Spleen (tissue), 7 donors: ENCODE results near the gene TRAF1.

ENCODE experiments used
- POLR2A ChIP-seq, 3 donors: fragments of 450-650 bp; IDR thresholded peaks; one replicate each; pipeline ENCODE4 v1.5.1; 2017; ENCODE audit warnings: antibody characterized with exemption in 3 of 3, mild to moderate bottlenecking in 1 of 3
- POLR2AphosphoS5 ChIP-seq, 3 donors: sonication (generic); formaldehyde crosslinking; IDR thresholded peaks; one replicate each; pipeline ENCODE4 v1.5.1; 2017; ENCODE audit warnings: antibody characterized with exemption in 3 of 3
- TF ChIP-seq, protein P1 (sequence below), 11 experiments: fragments of 200-600 bp in 7 of 11; fragments of 450-650 bp in 4 of 11; sonication (generic) in 4 of 11; IDR thresholded peaks in 8 of 11; conservative IDR thresholded peaks in 3 of 11; 1 replicate in 7 of 11; 2 replicates in 4 of 11; pipeline versions ENCODE4 v1.4.0 to v1.8.0; 2016 to 2021; ENCODE audit warnings: antibody characterized with exemption in 11 of 11, inconsistent platforms in 4 of 11, mild to moderate bottlenecking in 1 of 11
- donor health status: DM: no; HTN: no; CAD: no; lungs with moderate emphysema.
- donor health status: DM: no; HTN: no; CAD: no.
- donor health status: DM: no; HTN: no; CAD: no.

DNA sequence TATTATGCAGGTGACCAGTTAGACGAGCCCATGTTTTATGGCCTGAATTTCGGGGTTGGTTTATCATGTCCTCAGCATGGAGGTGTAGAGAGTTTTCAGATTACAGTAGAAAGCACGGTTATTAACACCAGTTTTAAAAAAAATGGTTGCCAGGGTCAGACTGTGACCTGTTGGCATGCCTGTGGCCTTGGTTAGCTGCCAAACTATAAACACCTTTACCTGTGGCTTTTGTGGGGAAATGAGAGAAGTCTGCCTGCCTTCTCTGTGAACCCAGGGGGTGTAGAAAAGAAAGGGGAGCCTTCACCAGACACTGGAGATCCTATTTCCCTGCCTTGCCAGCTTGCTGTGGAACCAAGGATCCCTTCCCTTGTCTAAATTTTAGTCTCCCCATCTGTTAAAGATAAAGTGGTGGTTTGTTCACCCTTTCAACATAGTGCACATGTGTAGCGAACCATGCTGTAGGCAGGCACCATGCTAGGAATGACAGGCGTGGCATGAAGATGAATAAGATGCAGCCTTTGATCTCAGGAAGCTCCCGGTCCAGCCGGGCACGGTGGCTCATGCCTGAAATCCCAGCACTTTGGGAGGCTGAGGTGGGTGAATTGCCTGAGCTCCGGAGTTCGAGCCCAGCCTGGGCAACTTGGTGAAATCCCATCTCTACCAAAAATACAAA, 43.5 kb downstream of the TRAF1 start:
- TF ChIP-seq, protein P1, sequence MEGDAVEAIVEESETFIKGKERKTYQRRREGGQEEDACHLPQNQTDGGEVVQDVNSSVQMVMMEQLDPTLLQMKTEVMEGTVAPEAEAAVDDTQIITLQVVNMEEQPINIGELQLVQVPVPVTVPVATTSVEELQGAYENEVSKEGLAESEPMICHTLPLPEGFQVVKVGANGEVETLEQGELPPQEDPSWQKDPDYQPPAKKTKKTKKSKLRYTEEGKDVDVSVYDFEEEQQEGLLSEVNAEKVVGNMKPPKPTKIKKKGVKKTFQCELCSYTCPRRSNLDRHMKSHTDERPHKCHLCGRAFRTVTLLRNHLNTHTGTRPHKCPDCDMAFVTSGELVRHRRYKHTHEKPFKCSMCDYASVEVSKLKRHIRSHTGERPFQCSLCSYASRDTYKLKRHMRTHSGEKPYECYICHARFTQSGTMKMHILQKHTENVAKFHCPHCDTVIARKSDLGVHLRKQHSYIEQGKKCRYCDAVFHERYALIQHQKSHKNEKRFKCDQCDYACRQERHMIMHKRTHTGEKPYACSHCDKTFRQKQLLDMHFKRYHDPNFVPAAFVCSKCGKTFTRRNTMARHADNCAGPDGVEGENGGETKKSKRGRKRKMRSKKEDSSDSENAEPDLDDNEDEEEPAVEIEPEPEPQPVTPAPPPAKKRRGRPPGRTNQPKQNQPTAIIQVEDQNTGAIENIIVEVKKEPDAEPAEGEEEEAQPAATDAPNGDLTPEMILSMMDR (IDR thresholded peaks at IDR 0.05 in 8 of 11, conservative IDR thresholded peaks at IDR 0.05 in 3 of 11), result no peak
- no peak for TF ChIP-seq POLR2A (IDR thresholded peaks at IDR 0.05)
- no peak for TF ChIP-seq POLR2AphosphoS5 (IDR thresholded peaks at IDR 0.05)
